AG04449 (cell line): ENCODE data around the gene LRRTM1.

Experiments
- CTCF ChIA-PET: fragments of 350-600 bp; formaldehyde crosslinking; extraction: SDS; loops from one replicate; lab custom pipeline; 2021; ENCODE audit warnings: antibody characterized with exemption; lab: Yijun Ruan, JAX
- POLR2A ChIA-PET: fragments of 400-600, 350-600 bp; formaldehyde crosslinking; extraction: SDS; loops from one replicate; lab custom pipeline; 2020; ENCODE audit warnings: antibody characterized with exemption, inconsistent platforms; lab: Yijun Ruan, JAX
- DNase-seq: peaks from one replicate; pipeline ENCODE4 v3.0.0-alpha.2; 2010; ENCODE audit warnings: low read depth, low spot score
- H3K4me3 ChIP-seq: 2 replicates; pipeline ENCODE4 v1.5.1; 2011; ENCODE audit warnings: low read depth, mild to moderate bottlenecking, control low read depth, low read length
- CTCF ChIP-seq: IDR thresholded peaks from one replicate; pipeline ENCODE4 v1.5.1; 2011; ENCODE audit warnings: mild to moderate bottlenecking, moderate library complexity, low read length, control low read depth, inconsistent platforms; ENCODE audit not compliant: insufficient read depth; ENCODE audit errors: missing control alignments

LRRTM1 gene

DNA sequence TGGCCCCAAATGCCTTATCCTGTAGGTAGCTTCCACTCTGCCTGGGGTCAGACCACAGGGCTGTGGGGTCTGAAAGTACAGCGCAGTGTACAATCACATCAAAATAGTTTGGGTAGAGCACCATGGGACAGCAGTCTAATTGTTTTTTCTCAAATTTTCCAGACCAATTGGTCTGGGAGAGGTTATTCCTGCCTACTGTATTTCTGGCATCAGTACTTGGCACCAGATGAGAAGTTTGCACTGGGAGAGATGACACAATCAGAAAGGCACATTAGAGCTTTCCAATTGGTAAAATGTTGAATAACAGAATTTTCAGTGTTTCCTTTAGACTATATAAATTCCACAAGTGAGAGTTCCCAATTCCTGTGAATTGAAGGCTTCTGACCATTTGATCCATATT is 30.9 kb upstream of the LRRTM1 start:
- CTCF ChIA-PET: no interaction called here
- no peak for TF ChIP-seq CTCF
- POLR2A ChIA-PET: no interaction called here

DNA sequence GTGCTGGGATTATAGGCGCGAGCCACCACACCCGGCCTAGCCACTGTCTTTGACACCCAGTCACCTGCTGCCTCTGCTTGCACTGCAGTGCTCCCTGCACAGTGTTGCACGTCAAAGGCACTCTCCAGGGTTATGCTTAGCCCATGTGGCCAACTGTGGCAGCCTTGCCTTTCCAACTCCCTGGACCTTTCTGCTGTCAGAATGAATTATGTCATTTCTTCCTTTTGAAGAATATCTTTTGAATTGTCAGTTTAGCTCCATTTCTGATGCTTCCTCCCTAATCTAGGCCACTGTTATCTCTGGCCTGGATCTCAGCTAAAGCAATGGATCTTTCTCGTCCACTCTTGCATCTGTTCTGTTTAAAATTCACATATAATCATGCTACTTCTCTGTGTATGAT is 29.3 kb upstream of the LRRTM1 start:
- H3K4me3 ChIP-seq: no peak overlapping the region
- DNase-seq: no peak
- ChIA-PET CTCF (no interaction called here), POLR2A (no interaction called here)
- no peak for TF ChIP-seq CTCF

More for the DNA sequence above, 30.9 kb upstream of the LRRTM1 start:
- no peak overlapping the region for H3K4me3 ChIP-seq
- no peak for DNase-seq

GRCh38 chr2:80330527-80331450 is 26.2 kb upstream of the LRRTM1 start:
- H3K4me3 ChIP-seq: no peak overlapping the region
- no peak for TF ChIP-seq CTCF
- ChIA-PET POLR2A (no interaction called here), CTCF (interaction anchor here (0.9 to 2.0 kb wide), 2 partner anchors 168 to 171 kb away, joined by 3 to 7 read pairs; no protein-coding TSS in a partner anchor)
- no peak for DNase-seq

DNA sequence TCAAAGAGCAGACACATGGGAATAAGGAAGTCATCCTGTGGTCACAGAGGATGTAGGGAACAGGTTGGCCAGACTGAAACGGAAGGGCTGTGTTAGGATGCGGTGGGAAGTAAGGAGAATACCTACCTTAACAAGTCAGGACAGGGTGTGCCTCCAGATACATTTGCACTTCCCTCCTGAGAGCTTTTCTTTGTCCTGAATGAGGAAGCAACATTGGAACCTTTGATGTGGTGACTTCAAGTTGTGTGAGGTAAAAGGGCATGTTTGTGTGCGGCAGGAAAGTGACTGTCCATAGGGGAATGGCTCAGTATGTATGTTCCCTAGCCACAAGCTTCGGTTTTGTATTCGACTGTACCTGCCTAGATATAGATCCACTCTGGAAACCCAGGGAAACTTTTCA is 24.9 kb upstream of the LRRTM1 start:
- DNase-seq: no peak
- no peak for TF ChIP-seq CTCF
- no peak overlapping the region for H3K4me3 ChIP-seq
- ChIA-PET POLR2A (no interaction called here), CTCF (interaction anchor here (0.9 to 2.0 kb wide), 2 partner anchors 169 to 173 kb away, joined by 3 to 7 read pairs; no protein-coding TSS in a partner anchor)

GRCh38 chr2:80328159-80328571 is 23.6 kb upstream of the LRRTM1 start:
- no peak overlapping the region for H3K4me3 ChIP-seq
- CTCF ChIA-PET: interaction anchor here (7.2 kb wide), 1 partner anchor 172 kb away, joined by 240 read pairs; no protein-coding TSS in a partner anchor
- POLR2A ChIA-PET: no interaction called here
- DNase-seq: no peak
- TF ChIP-seq CTCF: no peak

DNA sequence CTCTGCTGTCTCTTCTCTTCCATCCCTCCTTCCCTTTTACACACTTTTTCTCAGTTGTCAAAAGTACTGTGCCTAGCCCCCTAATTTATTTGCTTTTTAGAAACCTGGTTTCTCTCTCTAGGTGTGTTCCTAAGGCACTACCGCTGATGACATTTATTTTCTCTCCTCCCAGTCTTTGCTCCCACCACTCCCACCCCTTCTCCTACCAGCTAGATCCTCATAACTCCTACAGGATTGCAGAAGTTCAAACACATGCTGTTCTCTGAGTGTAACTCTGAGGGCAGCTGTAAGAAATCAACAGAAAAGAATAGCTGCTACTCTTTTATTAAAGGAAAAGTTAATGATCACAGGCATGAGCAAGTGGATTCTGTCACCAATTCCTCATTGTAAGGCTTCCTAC is 22.3 kb upstream of the LRRTM1 start:
- no peak overlapping the region for H3K4me3 ChIP-seq
- no peak for TF ChIP-seq CTCF
- no peak for DNase-seq
- CTCF ChIA-PET: interaction anchor here (1.3 to 7.2 kb wide), 4 partner anchors 17 to 173 kb away, joined by 3 to 240 read pairs (median 4); partner anchors contain the start of gene LRRTM1
- POLR2A ChIA-PET: interaction anchor here (0.7 kb wide), 1 partner anchor 16 kb away, joined by 3 read pairs; no protein-coding TSS in a partner anchor
